NCI-H345 (cell line): ENCODE results near the gene UQCRH.

Experiments used
- DNase-seq: peaks from one replicate; lab custom pipeline; 2025; lab: John Stamatoyannopoulos, UW

The UQCRH gene

DNA sequence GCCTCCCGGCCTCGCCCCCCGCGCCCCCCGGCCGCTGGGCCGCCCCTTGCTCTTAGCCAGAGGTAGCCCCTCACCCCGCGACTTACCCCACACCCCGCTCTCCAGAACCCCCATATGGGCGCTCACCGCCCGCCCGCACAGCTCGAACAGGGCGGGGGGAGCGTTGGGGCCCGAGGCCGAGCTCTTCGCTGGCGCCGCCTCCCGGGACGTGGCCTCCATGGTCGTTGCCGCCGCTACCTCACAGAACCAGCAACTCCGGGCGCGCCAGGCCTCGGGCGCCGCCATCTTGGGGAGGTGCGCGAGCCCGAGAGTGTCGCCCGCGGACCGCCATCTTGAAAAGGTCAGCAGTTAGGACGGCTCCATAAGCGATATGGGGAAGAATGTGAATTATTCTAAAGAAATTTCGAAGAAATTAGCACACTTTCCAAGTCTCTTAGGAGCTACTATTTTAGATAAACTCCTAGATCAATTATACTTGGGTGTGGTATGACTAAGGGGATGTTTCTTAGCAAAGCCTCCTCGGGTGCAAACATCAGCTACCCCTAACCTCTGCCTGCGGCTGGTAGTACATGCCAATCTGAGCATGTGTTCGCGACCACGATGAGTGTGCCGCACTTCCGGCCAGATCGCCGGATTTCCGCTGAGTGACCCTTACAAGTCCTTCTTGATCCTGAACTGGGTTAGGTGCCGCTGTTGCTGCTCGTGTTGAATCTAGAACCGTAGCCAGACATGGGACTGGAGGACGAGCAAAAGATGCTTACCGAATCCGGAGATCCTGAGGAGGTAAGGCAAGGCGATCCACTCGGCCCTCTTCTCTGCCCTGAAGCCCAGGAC, at the start of gene UQCRH, which contains the start of gene LRRC41:
TSS of gene UQCRH (plus strand) at position 661 of the 834 bp plus-strand sequence. CDS start at position 730, 69 bp downstream.
TSS of gene LRRC41 (minus strand) at position 579 of the 834 bp plus-strand sequence. CDS start at position 285, 294 bp downstream.
- peak; percentile 92 for DNase-seq

DNA sequence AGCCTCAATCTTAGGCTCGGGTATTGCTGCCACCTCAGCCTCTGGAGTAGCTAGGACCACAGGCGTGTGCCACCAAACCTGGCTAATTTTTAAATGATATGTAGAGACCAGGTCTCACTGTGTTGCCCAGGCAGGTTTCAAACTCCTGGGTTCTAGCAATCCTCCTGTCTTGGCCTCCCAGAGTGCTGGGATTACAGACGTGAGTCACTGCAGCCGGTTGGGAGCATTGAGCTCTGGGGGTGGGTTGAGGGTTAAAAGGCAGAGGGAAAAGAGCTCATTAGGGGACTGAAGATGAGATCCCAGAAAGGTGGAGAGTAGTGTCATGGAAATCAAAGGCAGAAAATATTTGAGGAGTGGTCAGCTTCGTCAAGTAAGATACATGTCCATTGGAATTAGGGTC, 48.8 kb upstream of the UQCRH start:
- DNase-seq: no peak

DNA sequence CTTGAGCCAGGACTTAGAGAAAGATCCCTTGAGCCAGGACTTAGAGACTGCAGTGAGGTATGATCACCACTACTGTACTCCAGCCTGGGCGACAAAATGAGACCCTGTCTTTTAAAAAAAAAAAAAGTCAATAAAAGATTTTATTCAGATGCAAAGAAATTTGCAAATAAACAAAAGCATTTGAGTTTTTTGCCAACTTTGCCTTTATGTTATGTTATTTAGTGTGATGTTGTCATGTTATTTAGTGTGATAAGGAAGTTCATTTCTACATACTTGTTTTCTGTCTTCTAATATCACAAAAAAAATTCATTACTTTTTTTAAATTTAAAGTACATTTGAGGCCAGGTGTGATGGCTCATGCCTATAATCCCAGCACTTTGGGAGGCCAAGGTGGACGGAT, 47.0 kb upstream of the UQCRH start:
- DNase-seq: no peak

DNA sequence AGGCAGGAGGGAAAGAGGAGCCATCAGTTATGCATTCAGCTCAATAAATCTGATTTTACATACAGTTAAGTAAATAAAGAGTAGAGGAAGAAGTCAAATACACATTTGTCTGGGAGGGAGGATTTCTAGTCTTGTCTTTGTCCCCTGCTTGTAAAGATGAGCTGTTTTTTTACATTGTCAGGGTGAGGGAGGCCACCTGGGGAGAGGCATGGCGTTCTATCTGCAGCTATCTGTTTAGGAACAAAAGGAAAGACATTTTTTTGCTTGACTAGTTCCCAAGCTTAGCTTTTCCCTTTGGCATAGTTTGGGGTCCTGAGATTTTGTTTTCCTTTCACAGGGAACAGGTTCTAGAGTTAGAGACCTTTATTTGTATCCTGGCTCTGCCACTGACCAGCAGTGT, 41.0 kb upstream of the UQCRH start:
- DNase-seq: no peak

DNA sequence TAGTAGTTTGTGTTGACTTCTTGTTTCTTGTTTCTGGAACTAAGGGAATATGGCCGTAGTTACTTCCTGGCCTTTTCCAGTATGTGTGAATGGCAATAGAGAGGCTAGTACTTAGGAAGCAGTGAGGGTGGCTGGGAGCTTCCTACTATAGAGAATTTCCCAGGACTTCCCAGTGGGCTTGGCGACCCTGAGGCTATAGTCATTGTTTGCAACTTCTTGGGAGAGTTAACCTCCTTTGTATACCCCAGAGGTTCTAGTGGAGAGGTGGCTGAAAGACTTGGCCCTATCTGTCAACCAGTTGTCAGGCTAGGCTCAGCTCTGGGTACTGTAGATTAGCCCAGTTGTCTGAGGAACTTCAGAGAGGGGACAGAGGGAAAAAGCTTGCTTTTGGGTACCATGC, 40.4 kb upstream of the UQCRH start:
- no peak for DNase-seq

DNA sequence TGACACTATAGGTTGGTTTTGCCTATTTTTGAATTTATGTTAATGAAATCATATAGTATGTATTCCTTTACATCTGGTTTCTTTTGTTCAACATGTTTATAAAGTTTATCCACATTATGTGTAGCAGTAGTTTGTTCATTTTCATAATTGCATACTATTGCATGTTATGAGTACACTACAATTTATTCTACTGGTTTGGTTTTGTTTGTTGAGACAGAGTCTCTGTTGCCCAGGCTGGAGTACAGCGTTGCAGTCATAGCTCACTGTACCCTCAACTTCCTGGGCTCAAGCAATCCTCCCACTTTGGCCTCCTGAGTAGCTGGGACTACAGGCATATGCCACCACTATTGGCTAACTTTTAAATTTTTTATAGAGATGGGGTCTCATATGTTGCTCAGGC, 34.9 kb upstream of the UQCRH start:
- no peak for DNase-seq

DNA sequence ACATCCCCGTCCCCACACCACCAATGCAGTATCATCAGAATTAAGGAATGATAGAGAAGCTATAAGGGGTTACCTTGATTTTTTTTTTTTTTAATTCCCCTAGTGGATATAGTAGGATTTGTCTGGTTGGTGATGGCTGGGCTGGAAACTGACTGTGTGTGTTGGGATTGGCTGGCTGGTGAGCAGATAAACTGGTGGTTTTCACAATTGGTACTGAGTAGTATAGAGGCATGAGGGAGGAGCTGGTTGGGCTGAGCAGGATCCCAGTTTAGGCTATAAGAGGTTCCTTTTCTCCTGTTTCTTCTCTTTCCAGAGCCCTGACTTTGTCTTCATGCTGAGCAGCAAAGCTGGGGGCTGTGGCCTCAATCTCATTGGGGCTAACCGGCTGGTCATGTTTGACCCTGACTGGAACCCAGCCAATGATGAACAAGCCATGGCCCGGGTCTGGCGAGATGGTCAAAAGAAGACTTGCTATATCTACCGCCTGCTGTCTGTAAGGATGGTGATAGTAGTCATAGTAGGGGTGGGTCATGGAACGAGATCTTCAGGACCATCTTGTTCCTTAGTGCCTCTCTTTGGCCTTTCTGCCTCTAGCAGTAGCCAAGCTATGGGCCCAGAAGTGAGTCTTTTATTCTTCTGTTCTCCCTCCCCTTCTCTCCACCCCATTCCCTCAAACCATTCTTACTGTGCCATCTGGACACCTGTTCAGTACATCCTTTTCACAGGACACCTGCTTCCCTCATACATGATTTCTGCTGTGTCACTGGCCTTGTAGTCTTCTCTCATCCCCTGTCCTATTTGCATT, 29.1 kb upstream of the UQCRH start:
- DNase-seq: no peak

DNA sequence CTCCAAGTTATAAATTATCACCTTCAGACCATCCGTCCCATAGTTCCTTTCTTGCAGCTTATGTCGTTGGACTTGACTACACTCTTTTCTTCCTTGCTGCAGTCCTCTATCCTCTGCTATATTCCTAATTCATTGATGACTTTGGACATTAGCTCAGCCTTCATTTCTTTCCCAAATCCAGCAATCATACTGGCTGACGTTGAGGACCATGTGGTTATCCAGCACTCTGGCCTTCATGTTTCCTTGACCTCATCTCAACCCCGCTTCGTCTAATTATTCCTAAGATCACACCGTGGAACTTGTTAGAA, 28.5 kb upstream of the UQCRH start:
- DNase-seq: no peak

DNA sequence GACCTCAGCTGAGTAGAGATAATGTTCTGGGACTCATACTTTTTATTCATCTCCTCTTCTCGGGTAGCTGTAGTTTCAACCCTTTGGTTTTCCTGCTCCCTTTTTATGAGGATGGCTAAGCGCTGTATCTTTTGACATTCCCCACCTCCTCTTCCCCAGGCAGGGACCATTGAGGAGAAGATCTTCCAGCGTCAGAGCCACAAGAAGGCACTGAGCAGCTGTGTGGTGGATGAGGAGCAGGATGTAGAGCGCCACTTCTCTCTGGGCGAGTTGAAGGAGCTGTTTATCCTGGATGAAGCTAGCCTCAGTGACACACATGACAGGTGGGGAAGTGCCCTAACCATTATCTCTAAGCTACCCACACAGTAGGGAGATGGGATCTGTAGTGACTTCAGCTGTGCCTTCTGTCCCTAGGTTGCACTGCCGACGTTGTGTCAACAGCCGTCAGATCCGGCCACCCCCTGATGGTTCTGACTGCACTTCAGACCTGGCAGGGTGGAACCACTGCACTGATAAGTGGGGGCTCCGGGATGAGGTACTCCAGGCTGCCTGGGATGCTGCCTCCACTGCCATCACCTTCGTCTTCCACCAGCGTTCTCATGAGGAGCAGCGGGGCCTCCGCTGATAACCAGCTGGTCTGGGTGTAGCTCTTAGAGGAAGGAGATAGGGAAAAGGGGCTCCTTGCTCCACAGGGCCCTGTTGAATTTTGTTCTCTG, 25.7 kb upstream of the UQCRH start:
- peak; percentile 7 for DNase-seq

DNA sequence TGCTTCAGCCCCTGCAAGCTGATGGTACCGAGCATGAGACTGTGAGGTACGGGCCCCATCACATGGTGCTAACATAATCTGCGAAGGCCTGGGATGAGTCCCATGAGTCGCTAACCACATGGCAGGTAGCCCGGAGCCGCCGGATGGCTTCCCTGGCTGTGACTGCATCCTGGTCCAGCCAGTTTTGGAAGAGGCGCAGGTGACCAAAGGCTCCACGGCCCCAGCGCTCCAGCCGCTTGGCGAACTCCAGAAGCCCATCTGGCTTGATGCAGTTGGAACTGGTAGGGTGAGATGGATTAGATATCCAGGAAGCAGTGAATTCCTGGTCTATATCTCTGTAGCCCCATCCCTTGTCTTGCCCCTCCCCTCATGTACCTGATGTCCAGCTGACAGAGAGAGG, 24.7 kb upstream of the UQCRH start:
- no peak for DNase-seq

DNA sequence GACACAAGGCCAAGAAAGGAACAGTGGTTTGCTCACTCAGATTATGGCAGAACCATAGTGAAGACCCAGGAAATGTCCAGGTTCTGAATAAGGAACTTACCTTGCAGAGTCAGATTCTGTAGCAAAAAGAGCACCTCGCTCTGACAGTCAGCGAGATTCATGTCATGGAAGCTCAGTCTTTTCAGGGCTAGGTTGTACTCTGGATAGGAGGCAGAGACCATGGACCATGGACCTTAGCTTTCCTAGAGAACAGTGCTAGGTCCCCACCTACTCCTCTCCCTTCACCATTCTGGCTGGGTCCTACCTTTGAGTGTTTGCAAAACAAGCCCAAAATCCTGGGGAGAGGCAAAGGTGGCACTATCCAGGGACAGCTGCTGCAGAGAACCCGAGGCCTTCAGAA, 23.4 kb upstream of the UQCRH start:
- DNase-seq: no peak

DNA sequence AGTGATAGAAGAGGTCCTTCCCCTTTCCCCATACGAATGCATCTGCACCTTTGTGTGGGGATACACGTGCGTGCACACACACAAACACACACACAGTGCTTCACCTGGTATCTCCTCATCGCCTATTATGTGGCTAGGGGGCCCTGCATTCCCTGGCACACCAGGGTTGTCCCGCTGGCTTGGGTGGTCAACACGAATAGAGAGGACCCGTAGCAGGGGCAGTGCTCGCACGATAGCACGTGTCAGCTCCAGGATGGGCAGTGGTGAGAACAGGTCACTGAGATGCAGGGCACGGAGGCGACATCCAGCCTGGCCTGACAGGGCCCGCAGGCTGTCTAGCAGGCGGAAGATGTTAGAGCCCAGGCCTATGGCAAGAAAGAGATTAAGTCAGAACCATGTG, 22.5 kb upstream of the UQCRH start:
- DNase-seq: no peak

DNA sequence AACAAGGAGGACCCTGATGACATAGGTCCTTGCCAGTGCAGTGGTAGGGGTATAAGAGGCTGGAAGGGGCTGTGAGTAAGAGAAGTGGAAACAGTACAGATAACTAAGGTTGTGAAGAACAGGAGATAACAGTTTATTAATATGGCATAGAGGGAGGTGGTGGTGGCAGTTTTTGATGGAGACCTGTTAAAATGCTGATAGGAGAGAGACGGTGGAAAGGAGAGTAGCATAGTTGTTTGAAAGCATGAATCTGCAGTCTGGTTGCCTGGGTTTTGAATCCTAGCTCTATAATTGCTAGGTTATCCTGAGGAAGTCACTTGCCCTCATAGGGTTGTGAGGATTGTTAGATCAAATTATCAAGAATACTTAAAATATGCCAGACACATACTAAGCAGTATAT, 19.4 kb upstream of the UQCRH start:
- no peak for DNase-seq

DNA sequence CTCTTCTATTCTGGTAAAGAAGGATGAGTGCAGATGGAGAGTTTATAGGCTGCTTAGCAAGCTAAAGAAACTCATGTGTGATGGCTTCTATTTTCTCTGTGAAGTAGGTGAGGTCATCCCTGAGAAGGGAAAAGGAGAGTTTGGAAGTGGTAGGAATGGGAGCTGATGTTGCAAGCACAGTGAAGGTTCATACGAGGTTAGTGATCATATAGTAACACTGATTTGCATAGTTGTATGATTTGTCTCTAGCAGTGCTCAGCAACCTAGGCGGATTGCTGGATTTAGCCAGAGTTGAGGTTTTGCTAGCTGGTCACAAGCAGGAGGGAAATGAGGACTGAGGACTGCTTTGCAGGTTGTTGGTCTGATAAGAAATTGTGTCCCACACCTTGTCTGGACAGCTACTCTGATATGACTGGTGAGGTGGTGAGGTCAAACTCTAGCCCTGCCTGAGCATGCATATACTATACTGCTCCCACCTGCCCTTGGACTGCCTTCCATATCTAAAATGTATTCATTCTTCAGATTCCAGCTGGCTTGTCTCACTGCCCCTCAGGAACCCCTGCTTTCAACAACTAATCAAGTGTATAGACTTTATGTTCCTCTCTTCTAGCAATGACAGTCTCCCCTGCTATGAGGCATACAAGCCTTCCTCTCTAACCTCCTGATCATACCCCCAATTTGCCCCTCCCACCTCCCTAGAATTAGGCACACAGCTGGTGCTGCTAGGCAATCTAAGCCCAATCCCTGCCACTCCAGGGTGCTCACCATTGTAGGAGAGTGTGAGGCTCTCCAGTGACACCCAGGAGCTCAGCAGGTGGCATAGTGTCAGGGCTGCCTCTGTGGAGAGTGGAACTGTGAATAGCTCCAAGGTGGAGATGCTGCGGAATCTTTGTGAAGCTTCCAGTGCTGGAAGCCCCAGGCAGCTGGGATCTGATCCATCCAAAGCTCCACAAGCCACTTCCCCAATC, 18.6 kb upstream of the UQCRH start:
- DNase-seq: peak; percentile 62

DNA sequence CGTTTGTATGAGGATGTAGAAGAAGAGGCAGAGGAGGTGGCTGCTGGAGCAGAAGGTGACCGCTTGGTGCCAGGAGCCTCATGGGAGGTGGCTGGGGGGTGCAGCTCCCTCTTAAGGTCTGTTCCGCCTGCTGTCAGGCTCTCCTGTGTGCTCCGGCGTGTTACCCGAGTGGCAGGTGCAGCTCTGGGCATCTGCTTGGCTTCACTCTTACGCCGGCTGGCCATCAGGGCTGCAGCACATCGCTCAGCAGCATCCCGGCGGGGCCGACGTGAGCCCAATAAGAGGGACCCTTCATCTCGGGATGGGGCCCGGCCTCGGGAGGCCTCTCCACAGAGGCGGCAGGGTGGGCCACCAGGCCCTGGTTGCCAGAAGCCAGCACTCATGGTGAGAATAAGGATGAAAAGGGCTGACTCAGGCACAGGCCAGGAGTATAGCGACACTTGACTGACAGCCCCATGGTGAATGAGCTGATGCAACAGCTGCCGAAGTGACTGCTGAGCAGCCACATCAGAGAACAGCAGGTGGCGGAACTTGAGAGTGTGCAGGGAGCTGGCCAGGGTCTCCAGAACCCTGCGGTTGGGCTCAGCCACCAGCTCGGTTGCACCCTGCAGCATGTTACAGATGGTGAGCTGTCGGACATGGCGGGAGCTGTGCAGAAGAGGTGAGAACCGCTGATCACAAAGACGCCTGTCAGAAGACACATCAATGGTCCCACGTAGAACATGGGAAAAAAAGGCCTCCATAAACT, 17.6 kb upstream of the UQCRH start:
- peak; percentile 72 for DNase-seq

DNA sequence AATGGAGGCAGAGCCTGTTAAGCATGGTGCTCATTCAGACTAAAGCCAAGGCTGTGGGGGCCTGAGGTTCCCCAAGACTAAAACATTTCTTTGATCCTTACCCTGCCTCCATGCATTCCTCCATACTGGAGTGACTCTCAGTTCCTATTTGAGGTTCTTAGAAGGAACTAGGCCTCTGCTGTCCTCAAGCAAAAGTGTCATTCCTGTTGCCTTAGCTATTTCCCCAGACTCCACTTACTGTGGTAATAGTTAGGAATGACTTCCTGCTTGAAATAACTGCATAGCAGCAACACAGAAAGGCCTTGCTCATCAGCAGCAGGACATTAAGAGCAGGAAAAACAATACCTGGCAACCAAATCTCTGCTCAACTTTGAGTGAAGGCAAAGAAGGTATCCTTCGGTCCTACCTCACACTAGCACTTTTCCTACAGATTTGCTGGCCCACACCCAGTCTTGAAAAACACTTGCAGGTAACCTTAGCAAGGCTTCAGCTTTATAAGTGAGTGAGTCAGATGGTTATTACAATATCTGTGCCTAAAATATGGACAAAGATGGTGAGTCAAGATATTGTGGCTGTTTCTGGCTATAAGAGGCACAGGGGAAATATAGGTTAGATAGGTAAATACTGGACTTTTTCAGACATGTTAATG, 14.9 kb upstream of the UQCRH start:
- DNase-seq: no peak

DNA sequence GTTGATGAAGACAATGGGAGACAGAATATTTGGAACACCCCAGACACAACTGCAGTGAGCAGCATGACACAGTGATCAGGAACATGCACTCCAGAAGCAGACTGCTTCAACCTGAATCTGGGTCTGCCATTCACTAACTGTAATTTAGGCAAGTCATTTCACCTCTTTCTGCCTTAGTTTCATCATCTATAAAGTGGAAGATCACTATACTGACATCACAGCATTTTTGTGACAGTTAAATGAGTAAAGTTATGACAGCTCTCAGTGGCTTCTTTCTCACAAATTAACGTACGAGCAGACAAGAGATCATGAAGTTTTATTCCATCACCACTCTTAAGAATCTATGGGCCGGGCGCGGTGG, 14.4 kb upstream of the UQCRH start:
- no peak for DNase-seq

DNA sequence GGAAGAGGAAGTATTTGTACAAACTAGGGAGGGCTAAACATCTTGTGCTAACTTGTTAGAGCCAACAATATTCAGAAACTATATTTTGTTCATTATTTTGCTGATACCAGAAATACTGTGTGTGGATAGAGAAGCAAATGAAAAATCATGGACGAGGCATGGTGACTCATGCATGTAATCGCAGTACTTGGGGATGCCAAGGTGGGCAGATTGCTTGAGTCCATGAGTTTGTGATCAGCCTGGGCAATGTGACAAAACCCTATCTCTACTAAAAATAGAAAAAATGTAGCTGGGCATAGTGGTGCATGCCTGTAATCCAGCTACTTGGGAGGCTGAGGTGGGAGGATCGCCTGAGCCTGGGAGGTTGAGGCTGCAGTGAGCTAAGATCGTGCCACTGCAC, 13.5 kb upstream of the UQCRH start:
- no peak for DNase-seq

DNA sequence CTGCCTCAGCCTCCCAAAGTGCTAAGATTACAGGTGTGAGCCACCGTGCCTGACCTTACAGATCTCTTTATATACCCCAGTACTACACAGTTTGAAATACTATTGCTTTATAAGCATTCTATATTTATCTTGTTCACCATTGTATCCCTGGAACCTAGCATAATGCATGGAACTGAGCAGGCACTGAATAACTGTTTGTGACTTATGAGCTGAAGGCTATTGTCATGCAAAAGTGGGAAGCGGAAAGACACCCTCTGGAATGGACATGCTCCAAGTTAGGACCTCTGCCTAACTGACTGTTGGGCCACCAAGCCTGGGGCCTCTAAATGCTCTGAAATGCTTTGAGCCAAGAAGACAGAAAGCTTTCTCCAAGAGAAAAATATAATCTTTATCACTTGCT, 8.2 kb upstream of the UQCRH start:
- no peak for DNase-seq

DNA sequence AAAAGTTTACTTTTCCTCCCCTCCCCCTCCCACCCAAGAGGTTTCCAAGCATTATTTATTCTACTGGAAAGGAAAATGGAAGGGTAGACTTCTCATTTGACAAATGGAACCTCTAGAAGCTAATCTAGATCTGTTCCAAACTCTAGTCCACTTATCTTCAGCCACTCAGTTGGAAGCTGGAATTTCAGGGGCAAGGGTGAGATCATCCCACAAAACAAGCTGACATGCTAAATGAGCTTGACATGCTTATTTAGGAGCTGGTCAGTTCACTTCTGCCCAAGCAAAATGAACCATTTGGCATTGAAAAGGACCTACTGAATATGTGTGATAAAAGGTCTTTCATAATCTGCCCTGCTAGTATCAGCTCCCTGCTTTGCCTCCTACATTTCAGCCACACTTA, 5.1 kb upstream of the UQCRH start:
- no peak for DNase-seq
